ENCODE measurements around the gene NSG1.
"Not testable (repeated sequence)": the region's sequence is repeated elsewhere in the genome, so short reads cannot be mapped to it uniquely, and the experiment has no call there.

NSG1 gene

DNA sequence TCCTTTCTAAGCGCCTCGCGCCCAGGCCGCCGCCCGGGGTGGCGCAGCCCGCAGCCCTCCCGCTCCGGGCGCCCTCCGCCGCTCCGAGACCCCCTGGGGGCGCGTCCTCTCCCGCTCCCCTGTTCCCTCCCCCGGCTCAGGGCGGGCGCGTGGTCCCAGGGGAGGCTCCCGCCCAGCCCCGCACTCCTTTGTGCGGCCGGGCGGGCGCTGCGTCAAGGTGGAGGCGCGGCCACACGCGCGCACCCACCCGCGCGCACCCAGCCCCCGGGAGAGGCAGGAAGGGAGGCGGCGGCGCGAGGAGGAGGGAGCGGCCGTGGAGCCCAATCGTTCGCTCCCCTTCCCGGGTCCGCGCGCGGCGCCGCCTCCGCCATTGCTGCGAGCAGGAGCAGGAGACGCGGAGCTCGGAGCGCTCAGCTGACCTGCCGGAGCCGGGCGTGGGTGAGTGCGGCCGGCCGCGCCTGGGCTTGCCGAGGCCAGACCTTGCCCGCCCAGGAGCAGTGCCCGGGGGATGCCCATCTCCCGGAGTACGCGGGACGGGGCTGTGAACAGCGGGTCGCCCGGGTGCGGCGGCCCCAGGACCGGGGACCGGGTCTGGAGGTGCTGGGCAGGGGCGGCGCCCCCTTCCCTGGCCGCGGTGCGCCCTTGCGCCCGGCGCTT, at the start of gene NSG1:
Gene NSG1, plus strand, starts transcription at position 367 of the 657 bp plus-strand sequence. CDS start 528 bp downstream, outside the sequence.
- in situ Hi-C loops (cut with MboI; ENCODE audit: low sequenced_read_pairs), result no loop called here

- in situ Hi-C loops (cut with MboI; ENCODE audit: low sequenced_read_pairs), result no loop called here
These were observed 48.5 kb upstream of the NSG1 start for GRCh38 chr4:4338210-4339001.

- in situ Hi-C loops (cut with MboI; ENCODE audit: low sequenced_read_pairs), result no loop called here
These were observed 47.3 kb upstream of the NSG1 start for GRCh38 chr4:4339504-4340085.

DNA sequence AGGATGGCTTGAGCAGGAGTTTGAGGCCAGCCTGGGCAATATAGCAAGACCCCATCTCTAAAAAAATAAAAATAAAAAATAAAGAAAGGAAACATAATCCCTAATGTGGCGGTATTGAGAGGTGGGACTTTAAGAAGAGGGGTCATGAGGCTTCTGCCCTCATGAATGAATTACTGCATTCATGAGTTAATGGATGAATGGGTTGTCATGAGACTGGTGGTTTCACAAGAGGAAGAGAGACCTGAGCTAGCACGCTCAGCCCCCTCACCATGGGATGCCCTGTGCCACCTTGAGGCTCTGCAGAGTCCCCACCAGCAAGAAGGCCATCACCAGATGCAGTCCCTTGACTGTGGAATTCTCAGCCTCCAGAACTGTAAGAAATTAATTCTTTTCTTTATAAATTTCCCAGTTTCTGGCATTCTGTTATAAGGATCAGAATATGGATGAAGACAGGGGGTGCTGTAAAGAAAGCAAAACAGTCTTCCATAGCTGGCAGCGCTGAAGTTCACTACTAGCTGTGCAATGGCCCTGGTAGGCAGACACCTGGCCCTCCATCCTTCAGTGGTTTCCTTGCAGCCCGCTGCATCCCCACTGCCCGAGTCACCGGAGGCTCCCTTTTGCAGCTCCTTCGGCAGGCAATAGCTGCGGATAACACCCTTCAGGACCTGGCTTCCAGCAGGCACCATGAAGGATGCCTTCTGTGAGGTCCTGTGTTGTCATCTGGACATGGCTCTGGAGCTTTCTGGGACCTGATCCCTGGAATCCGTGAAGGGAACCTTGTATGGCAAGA, 44.8 kb upstream of the NSG1 start:
- in situ Hi-C loops (cut with MboI; ENCODE audit: low sequenced_read_pairs), result no loop called here

DNA sequence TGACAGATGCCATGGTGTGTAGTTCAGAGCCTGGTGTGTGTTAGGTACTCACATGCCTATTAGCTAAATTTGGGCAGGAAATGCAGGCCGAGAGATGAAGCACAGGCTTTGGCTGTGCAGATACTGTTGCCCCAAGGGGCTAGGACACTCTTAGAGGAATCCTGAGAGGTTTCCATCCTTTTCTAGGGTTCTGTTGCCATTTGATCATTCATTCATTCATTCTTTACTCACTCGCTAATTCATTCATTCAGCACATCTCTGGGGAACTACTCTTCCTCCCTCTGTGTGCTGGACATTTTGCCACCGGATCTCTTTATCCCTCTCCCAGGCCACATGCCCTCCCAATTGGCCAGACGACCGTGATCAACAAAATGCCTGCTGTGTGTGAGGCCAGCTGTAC, 43.9 kb upstream of the NSG1 start:
- in situ Hi-C loops (cut with MboI; ENCODE audit: low sequenced_read_pairs), result no loop called here

- in situ Hi-C loops (cut with MboI; ENCODE audit: low sequenced_read_pairs), result no loop called here
These were observed 41.9 kb upstream of the NSG1 start for GRCh38 chr4:4344915-4345527.

- in situ Hi-C loops (cut with MboI; ENCODE audit: low sequenced_read_pairs), result no loop called here
These were observed 39.3 kb upstream of the NSG1 start for GRCh38 chr4:4347585-4347984.

- in situ Hi-C loops (cut with MboI; ENCODE audit: low sequenced_read_pairs), result not testable (repeated sequence)
These were observed 38.3 kb upstream of the NSG1 start for GRCh38 chr4:4348585-4348984.

DNA sequence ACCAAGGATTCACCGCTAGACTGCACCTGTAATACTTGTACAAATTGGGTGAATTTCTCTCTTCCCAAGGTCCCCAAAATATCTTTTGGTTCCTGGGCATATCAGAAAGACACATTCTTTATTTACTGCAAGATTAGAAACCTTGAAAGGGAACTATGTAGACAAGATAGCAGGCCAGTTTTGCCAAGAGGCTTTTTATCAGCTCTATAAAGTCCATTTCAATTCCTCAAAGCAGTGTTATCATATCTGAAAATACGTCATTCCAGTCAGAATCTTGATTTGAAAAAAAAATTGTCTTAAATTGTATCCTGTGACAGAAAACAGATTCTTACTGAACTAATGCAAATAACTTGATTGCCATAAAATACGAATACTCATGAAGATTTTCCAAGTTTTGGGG, 37.0 kb upstream of the NSG1 start:
- in situ Hi-C loops (cut with MboI; ENCODE audit: low sequenced_read_pairs), result no loop called here

GRCh38 chr4:4350909-4351308, 36.0 kb upstream of the NSG1 start:
- in situ Hi-C loops (cut with MboI; ENCODE audit: low sequenced_read_pairs), result no loop called here

DNA sequence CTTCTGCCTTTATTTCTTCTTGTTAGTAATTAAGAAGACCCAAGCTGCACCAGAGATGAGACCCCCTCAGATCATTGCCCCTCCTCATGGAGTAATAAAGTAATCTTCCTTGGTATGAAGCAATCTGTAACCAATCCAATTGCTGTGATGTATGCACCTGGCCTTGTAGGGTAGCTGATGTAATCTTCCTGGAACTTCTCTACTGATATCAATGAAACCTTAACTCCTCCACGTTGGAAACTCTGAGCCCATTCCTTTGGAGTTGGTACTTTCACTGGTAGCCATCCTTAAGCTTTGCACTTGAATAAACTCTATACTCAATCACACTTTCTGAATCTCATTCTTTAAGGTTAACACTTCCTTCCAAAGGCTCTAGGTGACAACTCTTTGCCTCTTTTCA, 31.6 kb upstream of the NSG1 start:
- in situ Hi-C loops (cut with MboI; ENCODE audit: low sequenced_read_pairs), result no loop called here

- in situ Hi-C loops (cut with MboI; ENCODE audit: low sequenced_read_pairs), result no loop called here
These were observed 30.5 kb upstream of the NSG1 start for GRCh38 chr4:4356106-4357041.

- in situ Hi-C loops (cut with MboI; ENCODE audit: low sequenced_read_pairs), result no loop called here
These were observed 28.6 kb upstream of the NSG1 start for GRCh38 chr4:4358093-4358854.

GRCh38 chr4:4361883-4362282, 25.0 kb upstream of the NSG1 start:
- in situ Hi-C loops (cut with MboI; ENCODE audit: low sequenced_read_pairs), result no loop called here

DNA sequence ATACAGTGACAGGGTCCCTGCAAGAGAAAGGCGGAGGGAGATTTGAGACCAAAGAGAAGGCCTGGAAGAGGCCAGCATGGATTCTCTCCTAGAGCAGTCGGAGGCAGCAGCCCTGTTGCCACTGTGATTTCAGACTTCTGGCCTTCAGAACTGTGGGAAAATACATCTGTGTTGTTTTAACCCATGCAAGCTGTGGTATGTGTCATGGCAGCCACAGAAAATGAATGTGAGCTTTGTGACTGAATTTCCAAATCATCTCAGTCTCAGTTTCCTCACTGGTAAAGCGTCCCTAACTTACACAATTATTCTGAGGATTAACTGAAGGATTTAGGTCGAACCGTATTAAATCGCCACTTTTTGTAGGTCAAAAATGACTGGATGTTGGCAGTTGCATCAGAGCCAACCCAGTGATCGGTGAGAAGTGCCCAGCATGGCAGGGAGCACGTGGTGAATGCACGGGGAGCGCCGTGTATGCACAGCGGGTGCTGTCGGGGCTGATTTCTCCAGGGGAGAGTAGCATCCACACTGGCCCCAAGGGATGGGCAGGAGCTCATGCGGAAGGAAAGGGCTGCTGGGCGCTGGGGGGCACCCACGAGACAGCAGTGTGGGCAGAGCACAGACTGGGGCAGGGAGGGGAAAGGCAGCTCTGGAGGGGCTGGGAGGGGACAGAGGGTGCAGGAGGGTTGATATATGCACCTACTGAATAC, 23.8 kb upstream of the NSG1 start:
- in situ Hi-C loops (cut with MboI; ENCODE audit: low sequenced_read_pairs), result no loop called here

- in situ Hi-C loops (cut with MboI; ENCODE audit: low sequenced_read_pairs), result no loop called here
These were observed 22.8 kb upstream of the NSG1 start for GRCh38 chr4:4364061-4364460.

DNA sequence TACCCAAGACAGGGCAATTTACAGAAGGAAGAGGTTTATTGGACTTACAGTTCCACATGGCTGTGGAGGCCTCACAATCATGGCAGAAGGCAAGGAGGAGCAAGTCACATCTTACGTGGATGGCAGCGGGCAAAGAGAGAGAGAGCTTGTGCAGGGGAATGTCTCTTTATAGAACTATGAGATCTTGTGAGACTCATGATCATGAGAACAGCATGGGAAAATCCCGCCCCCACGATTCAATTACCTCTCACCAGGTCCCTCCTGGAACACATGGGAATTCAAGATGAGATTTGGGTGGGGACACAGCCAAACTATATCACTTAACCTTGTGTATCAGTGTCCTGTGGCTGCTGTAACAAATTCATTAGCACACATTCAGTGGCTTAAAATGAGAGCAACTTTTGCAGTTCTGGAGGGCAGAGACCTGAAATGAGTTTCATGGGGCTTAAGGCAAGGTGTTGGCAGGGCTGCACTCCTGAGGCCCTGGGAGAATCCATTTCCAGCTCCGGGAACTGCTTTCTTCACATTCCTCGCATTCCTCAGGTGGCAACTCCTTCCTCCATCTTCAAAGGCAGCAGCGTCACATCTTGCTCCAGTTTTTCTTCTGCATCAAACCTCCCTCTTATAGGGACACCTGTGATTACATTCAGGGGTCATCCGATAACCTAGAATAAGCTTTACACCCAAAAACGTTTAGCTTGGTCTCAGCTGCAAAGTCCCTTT, 22.3 kb upstream of the NSG1 start:
- in situ Hi-C loops (cut with MboI; ENCODE audit: low sequenced_read_pairs), result no loop called here

All from HL-60/S4 (cell line).